HG03460 (cell line): ENCODE results near the gene SPECC1L.
A peak's percentile ranks its signal among the peaks of the same experiment; 100 is the strongest.

Experiments used
- ATAC-seq: cut with Tn5 transposase; IDR thresholded peaks from one replicate; pipeline ENCODE4 v1.9.1; 2021; ENCODE audit not compliant: unreplicated experiment

The SPECC1L gene

GRCh38 chr22:24424901-24425775, 154.5 kb downstream of the SPECC1L start:
- no peak for ATAC-seq

GRCh38 chr22:24426436-24426835, 155.8 kb downstream of the SPECC1L start:
- ATAC-seq, result no peak

- ATAC-seq, result peak; percentile 7
These were observed 156.3 kb downstream of the SPECC1L start for GRCh38 chr22:24426851-24427499.

- peak; percentile 47 for ATAC-seq
These were observed 157.0 kb downstream of the SPECC1L start, which contains the start of gene ADORA2A for GRCh38 chr22:24427500-24428164. Gene ADORA2A, plus strand, starts transcription at chr22:24427599. Its CDS starts 5,806 bp downstream, at chr22:24433405.

- ATAC-seq, result no peak
These were observed 158.2 kb downstream of the SPECC1L start for GRCh38 chr22:24428751-24429410.

GRCh38 chr22:24429411-24430365, 159.1 kb downstream of the SPECC1L start:
- ATAC-seq, result no peak

- no peak for ATAC-seq
These were observed 160.0 kb downstream of the SPECC1L start for GRCh38 chr22:24430431-24431308.

- no peak for ATAC-seq
These were observed 160.8 kb downstream of the SPECC1L start for GRCh38 chr22:24431309-24432034.

GRCh38 chr22:24432059-24432853, 161.6 kb downstream of the SPECC1L start:
- ATAC-seq, result no peak

- ATAC-seq, result no peak
These were observed 162.6 kb downstream of the SPECC1L start for GRCh38 chr22:24433001-24433827.

GRCh38 chr22:24433828-24434470, 163.3 kb downstream of the SPECC1L start:
- ATAC-seq, result peak; percentile 63

- peak; percentile 53 for ATAC-seq
These were observed 164.1 kb downstream of the SPECC1L start for GRCh38 chr22:24434471-24435322.

- ATAC-seq, result no peak
These were observed 164.7 kb downstream of the SPECC1L start for GRCh38 chr22:24435323-24435645.

- ATAC-seq, result no peak
These were observed 165.3 kb downstream of the SPECC1L start for GRCh38 chr22:24435861-24436371.

GRCh38 chr22:24436553-24436952, 165.9 kb downstream of the SPECC1L start:
- no peak for ATAC-seq
